Body of pancreas (tissue), 4 donors: ENCODE results near the gene KLLN. TPM values are rescaled to one million over a fixed set of nuclear protein-coding genes. Genes with fewer than 3 reads are reported as not detected.
A peak's percentile ranks its signal among the peaks of the same experiment; 100 is the strongest.

Experiments
- ATAC-seq: fragments of 150-250 bp; one replicate; pipeline ENCODE4 v1.9.1; 2016
- DNase-seq, 4 donors: peaks; one replicate each; pipeline ENCODE4 v3.0.0-alpha.2; 2019
- H3K27ac ChIP-seq, 4 donors: fragments of 200-600 bp; sonication (generic); 1 replicate in 3 of 4; 2 replicates in 1 of 4; pipeline versions ENCODE4 v1.5.1 to v1.6.1; 2016 to 2019; ENCODE audit warnings: mild to moderate bottlenecking in 1 of 4, mixed read lengths in 1 of 4, moderate library complexity in 1 of 4
- H3K27me3 ChIP-seq, 2 donors: fragments of 200-600 bp; sonication (generic); one replicate each; pipeline ENCODE4 v1.6.0; 2016; ENCODE audit warnings: mild to moderate bottlenecking in 1 of 2
- H3K36me3 ChIP-seq, 2 donors: fragments of 200-600 bp; sonication (generic); replicated peaks in 1 of 2; 2 replicates each; pipeline ENCODE4 v1.5.1; 2016; ENCODE audit warnings: low read depth in 2 of 2; ENCODE audit not compliant: insufficient read depth in 1 of 2
- H3K4me1 ChIP-seq: fragments of 200-600 bp; sonication (generic); one replicate; pipeline ENCODE4 v1.6.0; 2016
- H3K4me3 ChIP-seq, 2 donors: fragments of 200-600 bp; sonication (generic); 1 replicate in 1 of 2; 2 replicates in 1 of 2; pipeline ENCODE4 v1.5.1; 2016 to 2019
- H3K9me3 ChIP-seq, 3 donors: fragments of 200-600 bp; sonication (generic); 1 replicate in 2 of 3; 2 replicates in 1 of 3; pipeline ENCODE4 v1.5.1; 2016
- CTCF ChIP-seq, 7 experiments: fragments of 450-650 bp in 4 of 7; fragments of 200-600 bp in 3 of 7; sonication (generic) in 3 of 7; IDR thresholded peaks; one replicate each; pipeline ENCODE4 v1.5.1; 2016 to 2019; ENCODE audit warnings: antibody characterized with exemption in 7 of 7
- POLR2A ChIP-seq, 3 donors: fragments of 450-650 bp; IDR thresholded peaks; one replicate each; pipeline ENCODE4 v1.6.1; 2016; ENCODE audit warnings: antibody characterized with exemption in 3 of 3, mild to moderate bottlenecking in 2 of 3
- WGBS, 2 donors: methylation state at CpG; one replicate each; pipeline ENCODE4 v1.1.5; 2017; 5-methylcytosine and 5-hydroxymethylcytosine counted together
- intact Hi-C: fragments of 100-400 bp; cut with DNase I; formaldehyde crosslinking; loops from one replicate; pipeline ENCODE4 v1.15.1; 2023
- total RNA-seq, 2 donors: library from RNA; depleted of rRNA; stranded (reverse); fragments of >200 nt; gene quantifications; one replicate each; pipeline ENCODE4 v1.1.0, GENCODE V29; 2016

KLLN gene
- total RNA-seq, 2 donors from 2014 or later, result 0.78 to 0.99 TPM

GRCh38 chr10:87842776-87843497 is 20.4 kb downstream of the KLLN start:
- no peak for DNase-seq
- peaks cover 5% of the 10 kb centered on the region for H3K4me1 ChIP-seq
- H3K4me3 ChIP-seq, result no peak overlapping the region
- intact Hi-C loops, result no loop called here
- ATAC-seq, result peak; percentile 41
- H3K27me3 ChIP-seq, result no peaks in the 10 kb centered on the region
- TF ChIP-seq CTCF (IDR thresholded peaks at IDR 0.05) (no peak), POLR2A (IDR thresholded peaks at IDR 0.05) (no peak)
- no peak overlapping the region for H3K27ac ChIP-seq
- H3K36me3 ChIP-seq, result no peaks in the 10 kb centered on the region
- no peaks in the 10 kb centered on the region for H3K9me3 ChIP-seq

- WGBS, 2 donors, result 50 to 71% methylated on average over 1 of the region's 1 CpG
- H3K27ac ChIP-seq, result no peak overlapping the region
- intact Hi-C loops, result no loop called here
- H3K9me3 ChIP-seq, result no peaks in the 10 kb centered on the region
- H3K4me1 ChIP-seq, result peaks cover 5% of the 10 kb centered on the region
- no peaks in the 10 kb centered on the region for H3K27me3 ChIP-seq
- TF ChIP-seq POLR2A (IDR thresholded peaks at IDR 0.05), result no peak
- TF ChIP-seq CTCF (IDR thresholded peaks at IDR 0.05), result no peak
- no peaks in the 10 kb centered on the region for H3K36me3 ChIP-seq
- no peak overlapping the region for H3K4me3 ChIP-seq
- DNase-seq (peak in 1 of 4 donors; percentile 43), ATAC-seq (peak; percentile 86)
Observed at GRCh38 chr10:87842220-87842641, 21.1 kb downstream of the KLLN start.

DNA sequence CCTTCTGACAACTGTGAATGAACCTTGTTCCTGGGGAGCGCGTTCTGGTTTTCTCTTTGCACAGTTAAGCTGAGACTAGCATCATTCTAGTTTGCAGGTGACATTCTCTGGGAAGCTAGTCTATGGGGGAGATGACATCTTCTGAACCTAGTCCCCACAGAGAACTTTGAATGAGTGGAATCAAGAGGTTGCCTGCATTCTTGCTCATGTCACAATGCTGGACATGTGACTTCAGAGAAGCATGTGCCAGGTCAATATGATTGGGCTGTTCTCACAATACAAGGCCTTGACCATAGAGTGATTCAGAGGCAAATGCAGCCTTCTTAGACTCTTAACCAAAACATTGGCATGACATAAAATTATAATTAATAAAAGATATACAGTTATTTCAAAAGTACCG is 22.1 kb downstream of the KLLN start:
- DNase-seq (no peak), ATAC-seq (no peak)
- Histone ChIP-seq H3K27me3 (no peaks in the 10 kb centered on the region), H3K36me3 (no peaks in the 10 kb centered on the region), H3K4me3 (no peak overlapping the region), H3K27ac (no peak overlapping the region), H3K9me3 (no peaks in the 10 kb centered on the region), H3K4me1 (peaks cover 5% of the 10 kb centered on the region)
- WGBS, 2 donors, result 85% methylated on average over 3 of the region's 3 CpGs
- no peak for TF ChIP-seq CTCF (IDR thresholded peaks at IDR 0.05)
- no peak for TF ChIP-seq POLR2A (IDR thresholded peaks at IDR 0.05)
- intact Hi-C loops, result no loop called here

DNA sequence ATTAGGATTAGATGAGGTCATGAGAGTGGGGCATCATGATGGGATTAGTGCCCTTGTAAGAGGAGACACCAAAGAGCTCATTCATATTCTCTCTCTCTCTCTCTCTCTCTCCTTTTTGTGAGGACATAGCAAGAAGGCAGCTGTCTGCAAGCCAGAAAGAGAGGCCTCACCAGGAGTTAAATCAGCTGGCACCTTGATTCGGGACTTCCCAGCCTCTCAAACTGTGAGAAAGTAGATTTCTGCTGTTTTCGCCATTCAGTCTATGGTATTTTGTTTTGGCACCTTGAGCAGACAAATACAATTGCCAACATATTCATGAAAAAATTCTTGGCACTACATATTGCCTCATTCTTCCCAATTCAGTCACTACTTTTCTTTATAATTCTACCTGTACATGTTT is 24.7 kb downstream of the KLLN start:
- Histone ChIP-seq H3K9me3 (no peaks in the 10 kb centered on the region), H3K4me1 (peaks cover 5% of the 10 kb centered on the region), H3K27ac (no peak overlapping the region), H3K27me3 (no peaks in the 10 kb centered on the region), H3K36me3 (no peaks in the 10 kb centered on the region), H3K4me3 (no peak overlapping the region)
- WGBS, 2 donors, result 55 to 61% methylated on average over 2 of the region's 2 CpGs
- intact Hi-C loops, result no loop called here
- DNase-seq, result no peak
- no peak for ATAC-seq
- TF ChIP-seq POLR2A (IDR thresholded peaks at IDR 0.05) (no peak), CTCF (IDR thresholded peaks at IDR 0.05) (no peak)

DNA sequence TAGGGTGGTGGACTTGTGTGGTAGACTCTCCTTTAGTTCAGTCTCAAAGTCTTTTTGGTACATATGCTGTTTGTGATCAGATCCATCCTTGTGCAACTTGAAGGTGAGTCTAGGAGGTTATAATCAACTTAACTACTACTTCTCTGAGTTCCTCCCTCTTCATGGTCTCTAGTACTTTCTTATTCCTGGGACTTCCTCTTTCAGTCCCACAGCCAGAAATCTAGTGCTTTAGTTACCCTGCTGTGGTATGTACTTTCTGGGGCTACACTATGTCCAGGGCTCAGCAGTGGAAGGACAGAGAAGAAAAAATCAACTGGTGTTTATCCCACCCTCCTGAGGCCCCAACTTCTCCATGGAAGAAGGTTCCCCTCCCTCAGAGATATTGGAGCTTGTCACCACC is 25.9 kb downstream of the KLLN start:
- no peak for DNase-seq
- H3K4me3 ChIP-seq, result no peak overlapping the region
- H3K9me3 ChIP-seq, result no peaks in the 10 kb centered on the region
- peaks cover 3% of the 10 kb centered on the region for H3K4me1 ChIP-seq
- H3K36me3 ChIP-seq, result no peaks in the 10 kb centered on the region
- no peak overlapping the region for H3K27ac ChIP-seq
- intact Hi-C loops, result no loop called here
- TF ChIP-seq CTCF (IDR thresholded peaks at IDR 0.05) (no peak), POLR2A (IDR thresholded peaks at IDR 0.05) (no peak)
- H3K27me3 ChIP-seq, result no peaks in the 10 kb centered on the region
- no peak for ATAC-seq
